ENCODE measurements around the gene PABPN1L.

GRCh38 chr16:88839745-88840599 lies 26.5 kb downstream of the PABPN1L start:
- TF ChIP-seq CTCF (IDR thresholded peaks at IDR 0.05) (no peak), EZH2 (IDR thresholded peaks at IDR 0.05; ENCODE audit: borderline replicate concordance, insufficient read depth, low read depth, low read length, poor library complexity, severe bottlenecking) (no peak)
